Smooth muscle cell (in vitro differentiated cells): ENCODE measurements around the gene AMN. TPM values are rescaled to one million over a fixed set of nuclear protein-coding genes. Genes with fewer than 3 reads are reported as not detected.

Source experiments
- DNase-seq: peaks from one replicate; lab custom pipeline; 2025; ENCODE audit not compliant: unreplicated experiment; lab: John Stamatoyannopoulos, UW
- H2AFZ ChIP-seq: fragments of 200-600 bp; sonication (generic); 2 replicates; pipeline ENCODE4 v1.6.0; 2016; ENCODE audit warnings: antibody characterized with exemption, low read depth, mild to moderate bottlenecking
- H3F3A ChIP-seq: fragments of 200-600 bp; sonication (generic); 2 replicates; pipeline ENCODE4 v1.6.0; 2017; ENCODE audit warnings: antibody characterized with exemption, low read depth
- H3K27ac ChIP-seq: fragments of 200-600 bp; sonication (generic); 2 replicates; pipeline ENCODE4 v1.5.1; 2016; ENCODE audit warnings: low read depth, mild to moderate bottlenecking
- H3K27me3 ChIP-seq: fragments of 200-600 bp; sonication (generic); 2 replicates; pipeline ENCODE4 v1.6.1; 2016; ENCODE audit warnings: low read depth, mild to moderate bottlenecking
- H3K36me3 ChIP-seq: fragments of 200-600 bp; sonication (generic); 2 replicates; pipeline ENCODE4 v1.5.1; 2016; ENCODE audit warnings: low read depth
- H3K4me1 ChIP-seq: fragments of 200-600 bp; sonication (generic); 2 replicates; pipeline ENCODE4 v1.5.1; 2016; ENCODE audit warnings: low read depth
- H3K4me2 ChIP-seq: fragments of 200-600 bp; sonication (generic); 2 replicates; pipeline ENCODE4 v1.6.0; 2016; ENCODE audit warnings: mild to moderate bottlenecking
- H3K4me3 ChIP-seq: fragments of 200-600 bp; sonication (generic); 2 replicates; pipeline ENCODE4 v1.5.1; 2016; ENCODE audit warnings: mild to moderate bottlenecking
- H3K79me2 ChIP-seq: fragments of 200-600 bp; sonication (generic); 2 replicates; pipeline ENCODE4 v1.6.0; 2016; ENCODE audit warnings: low read depth, mild to moderate bottlenecking
- H3K9ac ChIP-seq: fragments of 200-600 bp; sonication (generic); 2 replicates; pipeline ENCODE4 v1.6.0; 2016; ENCODE audit warnings: low read depth
- H3K9me3 ChIP-seq: fragments of 200-600 bp; sonication (generic); replicated peaks from 2 replicates; pipeline ENCODE4 v1.5.1; 2016; ENCODE audit warnings: low read depth
- H4K20me1 ChIP-seq: fragments of 200-600 bp; sonication (generic); 2 replicates; pipeline ENCODE4 v1.6.0; 2016; ENCODE audit warnings: low read depth
- WGBS: methylation state at CpG from one replicate; pipeline ENCODE4 v1.1.7; 2016; ENCODE audit warnings: low lambda C conversion rate; 5-methylcytosine and 5-hydroxymethylcytosine counted together
- polyA plus RNA-seq: library from polyadenylated mRNA; unstranded; fragments of >200 nt; fragmentation: Nextera tagmentation; extraction: Ambion mirVana; gene quantifications from 2 replicates; pipeline ENCODE4 v1.2.1, GENCODE V29; 2016
- total RNA-seq: library from RNA; depleted of rRNA; stranded (reverse); fragments of >200 nt; gene quantifications from 2 replicates; pipeline ENCODE4 v1.2.3, GENCODE V29; 2014
- TF ChIP-seq, protein P1 (sequence below): fragments of 200-600 bp; sonication (generic); IDR thresholded peaks from 2 replicates; pipeline ENCODE4 v1.5.1; 2017; ENCODE audit warnings: borderline replicate concordance, mild to moderate bottlenecking, antibody characterized with exemption; ENCODE audit not compliant: insufficient read depth, poor library complexity, severe bottlenecking

AMN gene
- total and polyA plus RNA-seq, 2 experiments from 2014 or later, result 0.31 to 0.65 TPM

DNA sequence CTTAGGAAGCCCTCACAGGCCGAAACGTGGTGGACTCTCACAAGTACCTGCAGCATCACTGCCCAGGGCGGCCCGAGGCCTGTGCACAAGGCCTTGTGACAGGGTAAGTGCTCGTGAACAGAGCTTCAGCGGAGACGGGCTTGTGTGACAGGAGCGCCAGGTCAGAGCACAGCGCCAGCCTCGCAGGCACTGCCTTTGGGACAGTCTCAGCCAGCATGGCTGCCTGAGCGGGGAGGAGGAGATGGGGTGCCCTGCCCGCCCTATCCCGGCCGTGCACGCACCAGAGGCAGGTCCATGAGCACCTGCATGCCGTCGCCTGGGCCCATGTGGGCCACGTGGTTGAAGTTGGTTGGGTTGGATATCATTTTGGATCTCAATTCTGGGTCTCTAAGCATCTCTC, 16.9 kb downstream of the AMN start:
- TF ChIP-seq, protein P1, sequence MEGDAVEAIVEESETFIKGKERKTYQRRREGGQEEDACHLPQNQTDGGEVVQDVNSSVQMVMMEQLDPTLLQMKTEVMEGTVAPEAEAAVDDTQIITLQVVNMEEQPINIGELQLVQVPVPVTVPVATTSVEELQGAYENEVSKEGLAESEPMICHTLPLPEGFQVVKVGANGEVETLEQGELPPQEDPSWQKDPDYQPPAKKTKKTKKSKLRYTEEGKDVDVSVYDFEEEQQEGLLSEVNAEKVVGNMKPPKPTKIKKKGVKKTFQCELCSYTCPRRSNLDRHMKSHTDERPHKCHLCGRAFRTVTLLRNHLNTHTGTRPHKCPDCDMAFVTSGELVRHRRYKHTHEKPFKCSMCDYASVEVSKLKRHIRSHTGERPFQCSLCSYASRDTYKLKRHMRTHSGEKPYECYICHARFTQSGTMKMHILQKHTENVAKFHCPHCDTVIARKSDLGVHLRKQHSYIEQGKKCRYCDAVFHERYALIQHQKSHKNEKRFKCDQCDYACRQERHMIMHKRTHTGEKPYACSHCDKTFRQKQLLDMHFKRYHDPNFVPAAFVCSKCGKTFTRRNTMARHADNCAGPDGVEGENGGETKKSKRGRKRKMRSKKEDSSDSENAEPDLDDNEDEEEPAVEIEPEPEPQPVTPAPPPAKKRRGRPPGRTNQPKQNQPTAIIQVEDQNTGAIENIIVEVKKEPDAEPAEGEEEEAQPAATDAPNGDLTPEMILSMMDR, result no peak
- WGBS, result 94% methylated on average over 18 of the region's 18 CpGs
- no peak overlapping the region for H2AFZ ChIP-seq
- H4K20me1 ChIP-seq, result peaks cover 48% of the 10 kb centered on the region
- no peak overlapping the region for H3K4me2 ChIP-seq
- H3K9ac ChIP-seq, result no peak overlapping the region
- H3F3A ChIP-seq, result peaks cover 4% of the 10 kb centered on the region
- H3K36me3 ChIP-seq, result no peaks in the 10 kb centered on the region
- no peaks in the 10 kb centered on the region for H3K79me2 ChIP-seq
- no peak for DNase-seq
- H3K4me3 ChIP-seq, result no peak overlapping the region
- H3K27ac ChIP-seq, result no peak overlapping the region
- H3K4me1 ChIP-seq, result no peaks in the 10 kb centered on the region
- H3K9me3 ChIP-seq, result no peaks in the 10 kb centered on the region
- H3K27me3 ChIP-seq, result no peaks in the 10 kb centered on the region

GRCh38 chr14:102939820-102940561, 17.5 kb downstream of the AMN start:
- H3F3A ChIP-seq, result peaks cover 4% of the 10 kb centered on the region
- H3K4me1 ChIP-seq, result no peaks in the 10 kb centered on the region
- H2AFZ ChIP-seq, result no peak overlapping the region
- no peak overlapping the region for H3K9ac ChIP-seq
- no peaks in the 10 kb centered on the region for H3K36me3 ChIP-seq
- WGBS, result 98% methylated on average over 43 of the region's 43 CpGs
- TF ChIP-seq, protein P1, result no peak
- H3K79me2 ChIP-seq, result no peaks in the 10 kb centered on the region
- H3K27ac ChIP-seq, result no peak overlapping the region
- no peaks in the 10 kb centered on the region for H3K9me3 ChIP-seq
- DNase-seq, result no peak
- no peak overlapping the region for H3K4me3 ChIP-seq
- no peak overlapping the region for H3K4me2 ChIP-seq
- H3K27me3 ChIP-seq, result no peaks in the 10 kb centered on the region
- peaks cover 42% of the 10 kb centered on the region for H4K20me1 ChIP-seq

- 97% methylated on average over 19 of the region's 19 CpGs for WGBS
- Histone ChIP-seq H3F3A (peaks cover 4% of the 10 kb centered on the region), H3K4me2 (no peak overlapping the region), H3K4me1 (no peaks in the 10 kb centered on the region), H2AFZ (no peak overlapping the region), H3K79me2 (no peaks in the 10 kb centered on the region), H3K9me3 (no peaks in the 10 kb centered on the region), H3K36me3 (no peaks in the 10 kb centered on the region), H3K27ac (no peak overlapping the region), H3K4me3 (no peak overlapping the region), H3K27me3 (no peaks in the 10 kb centered on the region), H3K9ac (no peak overlapping the region), H4K20me1 (peaks cover 33% of the 10 kb centered on the region)
- TF ChIP-seq, protein P1, result no peak
- DNase-seq, result no peak
Observed at GRCh38 chr14:102940729-102941362, 18.4 kb downstream of the AMN start.
